ENCODE data around the gene FRMPD1.
"Not testable (repeated sequence)": the region's sequence is repeated elsewhere in the genome, so short reads cannot be mapped to it uniquely, and the experiment has no call there.

Gene FRMPD1

GRCh38 chr9:37650873-37651768 lies at the start of gene FRMPD1:
Gene FRMPD1 (plus strand): TSS chr9:37650954. CDS start chr9:37692642, 41,688 bp downstream.
- Mint-ChIP-seq H3K4me1 (ENCODE audit: low read depth) (peaks cover 13% of the 10 kb centered on the region), H3K27ac (peak within 1 kb of the TSS; percentile 8), H3K36me3 (no peaks in the 10 kb centered on the region), H3K9me3 (ENCODE audit: low read depth) (no peaks in the 10 kb centered on the region), H3K27me3 (peaks cover 60% of the 10 kb centered on the region), H3K4me3 (peak within 1 kb of the TSS; percentile 88)

GRCh38 chr9:37602061-37602460 lies 48.7 kb upstream of the FRMPD1 start:
- H3K4me3 Mint-ChIP-seq; H3K27ac Mint-ChIP-seq; H3K9me3 Mint-ChIP-seq (ENCODE audit: low read depth); H3K27me3 Mint-ChIP-seq; H3K36me3 Mint-ChIP-seq; H3K4me1 Mint-ChIP-seq (ENCODE audit: low read depth): not testable (repeated sequence)

- Mint-ChIP-seq H3K36me3 (no peaks in the 10 kb centered on the region), H3K4me3 (no peak overlapping the region), H3K27me3 (peaks cover 9% of the 10 kb centered on the region), H3K4me1 (ENCODE audit: low read depth) (no peaks in the 10 kb centered on the region), H3K9me3 (ENCODE audit: low read depth) (no peaks in the 10 kb centered on the region), H3K27ac (no peak overlapping the region)
Measured at GRCh38 chr9:37602817-37603216, 47.9 kb upstream of the FRMPD1 start.

GRCh38 chr9:37604296-37604695 lies 46.5 kb upstream of the FRMPD1 start:
- Mint-ChIP-seq H3K4me1 (ENCODE audit: low read depth) (no peaks in the 10 kb centered on the region), H3K9me3 (ENCODE audit: low read depth) (no peaks in the 10 kb centered on the region), H3K27me3 (peaks cover 9% of the 10 kb centered on the region), H3K36me3 (no peaks in the 10 kb centered on the region), H3K4me3 (no peak overlapping the region), H3K27ac (no peak overlapping the region)

- H3K4me3 Mint-ChIP-seq = no peak overlapping the region
- peaks cover 4% of the 10 kb centered on the region for H3K27me3 Mint-ChIP-seq
- H3K27ac Mint-ChIP-seq = no peak overlapping the region
- no peaks in the 10 kb centered on the region for H3K36me3 Mint-ChIP-seq
- no peaks in the 10 kb centered on the region for H3K4me1 Mint-ChIP-seq (ENCODE audit: low read depth)
- no peaks in the 10 kb centered on the region for H3K9me3 Mint-ChIP-seq (ENCODE audit: low read depth)
Measured at GRCh38 chr9:37608250-37608649, 42.5 kb upstream of the FRMPD1 start.

GRCh38 chr9:37609735-37610397 lies 40.9 kb upstream of the FRMPD1 start:
- Mint-ChIP-seq H3K27me3 (peaks cover 3% of the 10 kb centered on the region), H3K9me3 (ENCODE audit: low read depth) (no peaks in the 10 kb centered on the region), H3K27ac (no peak overlapping the region), H3K4me3 (no peak overlapping the region), H3K4me1 (ENCODE audit: low read depth) (no peaks in the 10 kb centered on the region), H3K36me3 (no peaks in the 10 kb centered on the region)

GRCh38 chr9:37611014-37611413 lies 39.7 kb upstream of the FRMPD1 start:
- Mint-ChIP-seq H3K36me3 (no peaks in the 10 kb centered on the region), H3K27me3 (peaks cover 5% of the 10 kb centered on the region), H3K9me3 (ENCODE audit: low read depth) (no peaks in the 10 kb centered on the region), H3K4me3 (no peak overlapping the region), H3K4me1 (ENCODE audit: low read depth) (no peaks in the 10 kb centered on the region), H3K27ac (no peak overlapping the region)

- no peak overlapping the region for H3K27ac Mint-ChIP-seq
- peaks cover 5% of the 10 kb centered on the region for H3K27me3 Mint-ChIP-seq
- H3K4me3 Mint-ChIP-seq = no peak overlapping the region
- H3K36me3 Mint-ChIP-seq = peaks cover 2% of the 10 kb centered on the region
- H3K9me3 Mint-ChIP-seq (ENCODE audit: low read depth) = no peaks in the 10 kb centered on the region
- H3K4me1 Mint-ChIP-seq (ENCODE audit: low read depth) = no peaks in the 10 kb centered on the region
Measured at GRCh38 chr9:37611961-37612360, 38.8 kb upstream of the FRMPD1 start.

GRCh38 chr9:37617161-37617560 lies 33.6 kb upstream of the FRMPD1 start:
- Mint-ChIP-seq H3K27ac (no peak overlapping the region), H3K4me3 (no peak overlapping the region), H3K27me3 (peaks cover 1% of the 10 kb centered on the region), H3K9me3 (ENCODE audit: low read depth) (no peaks in the 10 kb centered on the region), H3K36me3 (peaks cover 2% of the 10 kb centered on the region), H3K4me1 (ENCODE audit: low read depth) (no peaks in the 10 kb centered on the region)

- no peaks in the 10 kb centered on the region for H3K9me3 Mint-ChIP-seq (ENCODE audit: low read depth)
- peaks cover 2% of the 10 kb centered on the region for H3K36me3 Mint-ChIP-seq
- no peak overlapping the region for H3K4me3 Mint-ChIP-seq
- H3K4me1 Mint-ChIP-seq (ENCODE audit: low read depth) = no peaks in the 10 kb centered on the region
- H3K27me3 Mint-ChIP-seq = peaks cover 1% of the 10 kb centered on the region
- no peak overlapping the region for H3K27ac Mint-ChIP-seq
Measured at GRCh38 chr9:37617832-37618231, 32.9 kb upstream of the FRMPD1 start.

- Mint-ChIP-seq H3K9me3 (ENCODE audit: low read depth) (no peaks in the 10 kb centered on the region), H3K27me3 (peaks cover 1% of the 10 kb centered on the region)
Measured at GRCh38 chr9:37618817-37619216, 31.9 kb upstream of the FRMPD1 start.

GRCh38 chr9:37619806-37620205 lies 30.9 kb upstream of the FRMPD1 start:
- no peaks in the 10 kb centered on the region for H3K4me1 Mint-ChIP-seq (ENCODE audit: low read depth)
- peaks cover 1% of the 10 kb centered on the region for H3K27me3 Mint-ChIP-seq
- H3K36me3 Mint-ChIP-seq = peaks cover 2% of the 10 kb centered on the region
- H3K4me3 Mint-ChIP-seq = no peak overlapping the region
- no peaks in the 10 kb centered on the region for H3K9me3 Mint-ChIP-seq (ENCODE audit: low read depth)
- H3K27ac Mint-ChIP-seq = no peak overlapping the region

More at GRCh38 chr9:37618817-37619216, 31.9 kb upstream of the FRMPD1 start:
- H3K4me1 Mint-ChIP-seq (ENCODE audit: low read depth) = no peaks in the 10 kb centered on the region
- H3K27ac Mint-ChIP-seq = no peak overlapping the region
- H3K36me3 Mint-ChIP-seq = peaks cover 2% of the 10 kb centered on the region
- no peak overlapping the region for H3K4me3 Mint-ChIP-seq

GRCh38 chr9:37620396-37620795 lies 30.4 kb upstream of the FRMPD1 start:
- Mint-ChIP-seq H3K4me1 (ENCODE audit: low read depth) (no peaks in the 10 kb centered on the region), H3K36me3 (peaks cover 2% of the 10 kb centered on the region), H3K27ac (no peak overlapping the region), H3K9me3 (ENCODE audit: low read depth) (no peaks in the 10 kb centered on the region), H3K4me3 (no peak overlapping the region), H3K27me3 (peaks cover under 1% of the 10 kb centered on the region)

- H3K9me3 Mint-ChIP-seq (ENCODE audit: low read depth) = no peaks in the 10 kb centered on the region
- no peaks in the 10 kb centered on the region for H3K27me3 Mint-ChIP-seq
- no peak overlapping the region for H3K27ac Mint-ChIP-seq
- H3K4me3 Mint-ChIP-seq = no peak overlapping the region
- H3K36me3 Mint-ChIP-seq = peaks cover under 1% of the 10 kb centered on the region
- no peaks in the 10 kb centered on the region for H3K4me1 Mint-ChIP-seq (ENCODE audit: low read depth)
Measured at GRCh38 chr9:37621273-37622121, 29.3 kb upstream of the FRMPD1 start.

GRCh38 chr9:37622462-37622861 lies 28.3 kb upstream of the FRMPD1 start:
- Mint-ChIP-seq H3K9me3 (ENCODE audit: low read depth) (no peaks in the 10 kb centered on the region), H3K4me3 (no peak overlapping the region), H3K27ac (no peak overlapping the region), H3K36me3 (no peaks in the 10 kb centered on the region), H3K27me3 (no peaks in the 10 kb centered on the region), H3K4me1 (ENCODE audit: low read depth) (no peaks in the 10 kb centered on the region)
